Activated naive CD4-positive, alpha-beta T cell treated with anti-CD3 and anti-CD28 coated beads, Interleukin-2, amount 50 U/mL, for 24 hours (primary cell): Measurements from ENCODE around the gene IGIP.
"Not testable (repeated sequence)": the region's sequence is repeated elsewhere in the genome, so short reads cannot be mapped to it uniquely, and the experiment has no call there.

Experiments used
- H3K27ac Mint-ChIP-seq: one replicate; pipeline ENCODE4 v1.8.0; 2021; ENCODE audit warnings: mild to moderate bottlenecking, mixed read lengths
- H3K27me3 Mint-ChIP-seq: one replicate; pipeline ENCODE4 v1.8.0; 2021; ENCODE audit warnings: mixed read lengths
- H3K36me3 Mint-ChIP-seq: one replicate; pipeline ENCODE4 v1.8.0; 2021; ENCODE audit warnings: mixed read lengths
- H3K4me1 Mint-ChIP-seq: one replicate; pipeline ENCODE4 v1.8.0; 2021; ENCODE audit warnings: mixed read lengths
- H3K4me3 Mint-ChIP-seq: one replicate; pipeline ENCODE4 v1.8.0; 2021; ENCODE audit warnings: mild to moderate bottlenecking, mixed read lengths
- H3K9me3 Mint-ChIP-seq: one replicate; pipeline ENCODE4 v1.8.0; 2021; ENCODE audit warnings: mixed read lengths

The IGIP gene

DNA sequence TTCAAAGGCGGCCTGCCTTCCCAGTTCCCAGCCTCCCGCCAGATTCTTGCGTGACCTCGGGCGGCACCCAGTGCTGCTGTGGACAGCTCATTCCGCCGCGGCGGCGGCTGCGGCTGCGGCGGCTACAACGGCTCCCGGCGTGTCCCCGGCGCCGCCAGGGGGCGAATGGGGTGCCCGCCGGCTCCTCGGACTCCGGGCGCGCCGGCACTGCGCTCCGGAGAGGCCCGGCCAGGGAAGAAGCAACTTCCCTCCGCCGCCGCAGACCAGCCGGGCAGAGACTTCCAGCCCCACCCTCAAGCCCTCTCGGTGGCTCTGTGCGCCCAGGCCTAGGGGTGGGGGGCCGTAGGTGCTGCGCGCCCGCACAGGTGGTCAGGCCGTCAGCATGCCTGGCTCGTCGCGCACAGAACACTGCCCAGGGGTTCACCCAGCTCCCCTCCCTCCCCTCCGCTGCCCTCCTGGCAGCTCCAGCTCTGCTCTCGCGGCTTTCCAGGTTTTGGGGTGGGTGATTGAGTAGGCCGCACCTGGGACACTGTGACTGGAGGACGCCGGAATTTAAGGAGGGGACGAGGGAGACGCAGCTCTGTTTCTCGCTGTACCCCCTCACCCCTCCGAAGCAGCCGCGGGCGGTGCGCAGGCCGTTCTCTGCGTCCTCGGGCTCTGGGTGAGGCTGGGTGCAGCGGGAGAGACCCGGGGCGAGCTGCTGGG, 20.2 kb downstream of the IGIP start:
- no peak overlapping the region for H3K27ac Mint-ChIP-seq

DNA sequence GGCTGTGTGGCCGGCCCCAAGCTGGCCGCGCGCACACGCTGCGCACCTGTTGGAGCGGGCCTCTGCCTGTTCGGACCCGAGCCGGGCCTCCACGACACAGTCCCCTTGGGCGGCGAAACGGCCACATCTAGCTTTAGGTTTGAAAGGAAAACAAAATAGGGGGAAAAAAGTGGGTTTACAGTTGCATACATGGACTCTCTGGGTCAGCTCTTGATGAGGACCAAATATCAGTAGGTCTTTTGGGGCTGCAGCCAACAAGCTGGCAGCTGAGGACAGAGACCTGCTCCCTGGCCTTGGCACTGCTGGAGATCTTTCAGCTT, 20.7 kb downstream of the IGIP start:
- Mint-ChIP-seq H3K4me1 (peaks cover 21% of the 10 kb centered on the region), H3K27me3 (peaks cover 16% of the 10 kb centered on the region), H3K9me3 (no peaks in the 10 kb centered on the region), H3K36me3 (no peaks in the 10 kb centered on the region), H3K27ac (no peak overlapping the region), H3K4me3 (peak overlapping the region; percentile 23)

More for the DNA sequence above, 20.2 kb downstream of the IGIP start:
- Mint-ChIP-seq H3K36me3 (no peaks in the 10 kb centered on the region), H3K4me1 (peaks cover 21% of the 10 kb centered on the region), H3K27me3 (peaks cover 16% of the 10 kb centered on the region), H3K9me3 (no peaks in the 10 kb centered on the region), H3K4me3 (peak overlapping the region; percentile 71)

- H3K27ac Mint-ChIP-seq, result no peak overlapping the region
These were observed 21.7 kb downstream of the IGIP start for GRCh38 chr5:140147460-140147859.

GRCh38 chr5:140148508-140148907, 22.8 kb downstream of the IGIP start:
- Mint-ChIP-seq H3K36me3 (no peaks in the 10 kb centered on the region), H3K9me3 (no peaks in the 10 kb centered on the region), H3K27me3 (peaks cover 16% of the 10 kb centered on the region), H3K4me1 (peaks cover 21% of the 10 kb centered on the region), H3K27ac (no peak overlapping the region), H3K4me3 (no peak overlapping the region)

More at GRCh38 chr5:140147460-140147859, 21.7 kb downstream of the IGIP start:
- H3K36me3 Mint-ChIP-seq, result no peaks in the 10 kb centered on the region
- no peaks in the 10 kb centered on the region for H3K9me3 Mint-ChIP-seq
- H3K4me3 Mint-ChIP-seq, result no peak overlapping the region
- H3K27me3 Mint-ChIP-seq, result peaks cover 16% of the 10 kb centered on the region
- peaks cover 21% of the 10 kb centered on the region for H3K4me1 Mint-ChIP-seq

GRCh38 chr5:140150201-140150600, 24.5 kb downstream of the IGIP start:
- Mint-ChIP-seq H3K9me3 (no peaks in the 10 kb centered on the region), H3K36me3 (no peaks in the 10 kb centered on the region), H3K4me1 (peaks cover 7% of the 10 kb centered on the region), H3K27ac (no peak overlapping the region), H3K4me3 (no peak overlapping the region), H3K27me3 (peaks cover 11% of the 10 kb centered on the region)

DNA sequence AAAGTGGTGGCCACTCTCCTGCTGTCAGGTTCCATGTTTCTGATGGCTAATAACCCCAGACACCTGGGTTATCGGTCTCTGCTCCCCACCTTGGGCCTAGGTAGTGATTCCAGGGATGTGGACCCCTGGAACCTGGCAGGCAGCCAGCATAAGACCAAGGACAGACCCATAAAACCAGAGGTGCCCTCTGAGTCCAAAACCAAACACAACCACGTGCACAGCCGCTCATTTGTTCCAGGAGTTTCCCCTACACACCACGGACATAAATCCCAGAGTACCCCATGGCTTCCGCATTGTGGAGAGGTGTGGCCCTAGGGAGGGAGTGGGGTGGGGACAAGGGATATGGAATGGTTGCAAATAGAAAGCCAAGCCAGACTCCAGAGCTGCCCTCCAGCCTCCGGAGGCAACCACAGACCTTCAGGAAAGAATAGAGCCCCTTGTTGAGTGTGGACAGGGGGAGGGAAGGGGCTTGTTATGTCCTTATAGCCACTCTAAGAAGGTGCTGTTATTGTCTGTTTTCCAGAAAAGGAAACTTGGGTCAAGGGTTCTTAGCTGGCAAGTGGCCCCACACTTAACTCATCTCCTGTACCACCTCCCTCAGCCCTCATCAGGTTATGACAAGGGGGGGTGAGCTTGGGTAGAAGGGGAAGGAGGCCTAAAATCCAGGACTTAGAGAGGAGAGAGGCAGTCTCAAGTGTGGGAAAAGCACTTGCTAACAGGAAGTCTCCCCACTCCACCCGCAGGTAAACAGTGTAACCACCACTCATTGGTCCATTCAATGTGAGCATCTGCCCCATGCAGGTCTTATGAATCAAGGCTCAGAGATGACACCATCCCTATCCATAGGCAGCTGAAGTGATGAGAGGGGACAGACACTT, 25.6 kb downstream of the IGIP start:
- H3K4me1 Mint-ChIP-seq, result peaks cover 3% of the 10 kb centered on the region
- H3K27me3 Mint-ChIP-seq, result peaks cover 6% of the 10 kb centered on the region
- H3K4me3 Mint-ChIP-seq, result no peak overlapping the region
- H3K27ac Mint-ChIP-seq, result no peak overlapping the region
- H3K9me3 Mint-ChIP-seq, result no peaks in the 10 kb centered on the region
- no peaks in the 10 kb centered on the region for H3K36me3 Mint-ChIP-seq

DNA sequence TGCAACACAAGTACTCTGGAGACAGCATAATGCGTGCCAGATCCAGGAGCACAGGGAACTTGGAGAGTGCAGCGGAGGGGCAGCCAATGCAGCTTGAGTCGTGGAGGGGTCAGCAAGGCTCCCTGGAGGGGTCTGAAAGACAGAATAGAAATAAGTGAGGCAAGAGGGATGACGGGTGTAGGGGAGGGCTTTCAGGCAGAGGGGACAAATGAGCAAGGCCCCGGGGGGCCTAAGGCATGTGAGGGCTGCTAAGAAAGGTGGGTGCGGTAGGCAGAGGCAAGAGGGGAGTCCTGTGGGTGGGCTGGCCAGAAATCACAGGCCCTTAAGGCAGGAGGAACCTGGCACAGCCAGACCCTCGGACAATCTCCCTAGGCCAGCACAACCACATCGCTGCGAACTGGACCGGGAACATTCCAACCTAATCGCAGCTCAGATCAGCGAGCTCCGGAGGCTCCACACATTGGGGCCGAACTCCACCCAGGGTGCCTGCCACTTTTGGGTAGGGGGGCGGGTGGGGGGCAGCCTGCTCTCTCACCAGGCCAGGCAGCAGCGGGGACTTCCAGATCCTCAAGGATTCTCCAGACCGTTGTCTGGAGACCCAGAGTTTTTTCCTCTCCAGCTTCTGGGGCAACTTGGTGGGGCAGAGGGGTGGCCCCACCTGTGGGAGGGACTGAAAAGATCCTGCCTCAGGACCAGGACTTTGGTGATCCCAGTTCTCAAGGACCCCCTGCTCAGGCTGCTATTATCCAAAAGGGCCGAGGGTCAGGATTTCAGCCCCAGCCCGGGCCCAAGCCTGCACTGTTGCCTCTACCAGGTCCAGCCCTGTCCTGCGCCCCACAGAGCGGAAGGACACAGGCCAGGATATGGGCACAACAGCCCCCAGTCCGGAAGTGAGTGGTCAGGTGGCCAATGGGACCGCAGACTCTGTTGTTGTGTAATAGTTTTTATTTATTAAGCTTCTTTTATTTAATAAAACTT, 26.6 kb downstream of the IGIP start:
- Mint-ChIP-seq H3K4me3 (no peak overlapping the region), H3K36me3 (no peaks in the 10 kb centered on the region), H3K4me1 (peaks cover 4% of the 10 kb centered on the region), H3K27me3 (no peaks in the 10 kb centered on the region), H3K9me3 (no peaks in the 10 kb centered on the region), H3K27ac (no peak overlapping the region)

DNA sequence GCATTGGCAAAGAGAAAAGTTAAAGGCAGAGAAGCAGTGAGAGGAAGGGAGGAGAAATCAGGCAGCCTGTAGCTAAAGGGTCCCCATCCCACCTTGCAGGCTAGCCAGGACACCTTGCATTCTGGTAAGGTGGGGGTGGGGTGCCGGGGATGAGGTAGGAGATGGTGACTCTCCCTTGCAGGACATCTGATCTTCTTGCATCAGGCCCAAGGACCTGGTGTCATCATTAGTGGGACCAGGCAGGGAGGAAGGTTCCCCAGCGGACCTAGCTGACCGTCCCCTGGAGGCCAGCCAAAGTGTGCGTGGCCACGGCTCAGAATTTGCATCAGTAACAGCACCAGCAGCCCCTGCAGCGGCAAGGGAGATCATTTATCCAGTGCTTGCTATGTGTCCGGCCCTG, 27.5 kb downstream of the IGIP start:
- H3K4me1 Mint-ChIP-seq, result peaks cover 4% of the 10 kb centered on the region
- H3K27ac Mint-ChIP-seq, result no peak overlapping the region
- no peaks in the 10 kb centered on the region for H3K27me3 Mint-ChIP-seq
- H3K9me3 Mint-ChIP-seq, result no peaks in the 10 kb centered on the region
- no peak overlapping the region for H3K4me3 Mint-ChIP-seq
- no peaks in the 10 kb centered on the region for H3K36me3 Mint-ChIP-seq

GRCh38 chr5:140153905-140154304, 28.2 kb downstream of the IGIP start:
- Mint-ChIP-seq H3K27ac (no peak overlapping the region), H3K4me1 (peaks cover 4% of the 10 kb centered on the region), H3K36me3 (no peaks in the 10 kb centered on the region), H3K27me3 (no peaks in the 10 kb centered on the region), H3K4me3 (no peak overlapping the region), H3K9me3 (no peaks in the 10 kb centered on the region)

DNA sequence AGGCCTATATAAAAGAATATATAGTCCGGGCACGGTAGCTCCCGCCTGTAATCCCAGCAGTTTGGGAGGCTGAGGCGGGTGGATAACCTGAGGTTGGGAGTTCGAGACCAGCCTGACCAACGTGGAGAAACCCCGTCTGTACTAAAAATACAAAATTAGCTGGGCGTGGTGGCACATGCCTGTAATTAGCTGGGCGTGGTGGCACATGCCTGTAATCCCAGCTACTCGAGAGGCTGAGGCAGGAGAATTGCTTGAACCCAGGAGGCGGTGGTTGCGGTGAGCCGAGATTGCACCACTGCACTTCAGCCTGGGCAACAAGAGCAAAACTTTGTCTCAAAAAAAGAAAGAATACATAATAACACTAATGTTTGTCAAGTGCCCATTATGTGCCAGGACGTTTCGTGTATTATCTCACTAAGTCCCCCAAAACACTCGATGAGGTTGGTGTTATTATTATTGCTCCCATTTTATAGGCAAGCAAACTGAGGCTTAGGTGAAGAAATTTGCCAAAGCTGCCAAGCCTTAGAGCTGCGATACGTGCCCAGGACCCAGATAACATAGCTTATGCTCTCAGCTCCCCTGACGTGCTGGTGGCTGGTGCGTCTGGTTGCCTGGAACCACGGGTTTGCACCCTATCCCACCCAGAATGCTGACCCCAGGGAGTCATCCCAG, 29.1 kb downstream of the IGIP start:
- not testable (repeated sequence) for H3K9me3 Mint-ChIP-seq, H3K4me3 Mint-ChIP-seq, H3K4me1 Mint-ChIP-seq, H3K36me3 Mint-ChIP-seq, H3K27ac Mint-ChIP-seq, H3K27me3 Mint-ChIP-seq

DNA sequence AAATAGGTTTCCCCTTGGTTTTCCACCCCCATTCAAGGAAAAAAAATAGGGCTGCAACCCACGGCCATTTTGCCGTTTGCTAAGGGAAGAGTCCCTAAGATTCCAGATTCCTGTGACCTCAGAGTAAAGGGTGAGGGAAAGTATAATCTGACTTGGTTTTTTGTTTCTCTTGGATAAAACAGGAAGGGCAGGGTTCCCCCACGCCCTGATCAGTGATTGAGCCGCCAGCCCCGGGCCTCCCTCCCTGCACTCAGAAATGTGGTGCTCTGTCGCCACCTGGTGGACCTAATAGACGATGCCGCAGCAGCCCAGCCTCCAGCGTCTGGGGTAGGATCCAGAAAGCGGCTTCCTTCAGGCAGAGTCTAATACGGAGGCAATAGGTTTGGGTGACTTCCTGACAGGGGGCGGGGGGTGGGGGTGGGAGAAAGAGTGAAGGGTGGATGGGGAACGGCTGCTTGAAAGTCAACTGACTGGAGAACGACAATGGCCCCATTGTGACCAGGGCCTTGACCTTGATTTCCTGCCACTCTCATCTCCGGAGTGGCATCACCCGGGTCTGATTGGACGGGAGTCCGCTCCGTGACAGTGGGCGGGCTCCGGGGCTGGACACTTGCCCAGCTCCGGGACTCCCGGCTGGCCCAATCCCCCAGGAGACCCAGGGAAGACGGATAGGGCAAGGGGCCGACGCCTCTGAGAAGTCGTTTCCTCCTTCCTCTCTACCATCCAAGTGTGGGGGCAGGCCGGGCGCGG, 31.5 kb downstream of the IGIP start:
- Mint-ChIP-seq H3K4me3 (peak overlapping the region; percentile 47), H3K27ac (no peak overlapping the region), H3K27me3 (no peaks in the 10 kb centered on the region), H3K36me3 (no peaks in the 10 kb centered on the region), H3K9me3 (no peaks in the 10 kb centered on the region), H3K4me1 (peaks cover 4% of the 10 kb centered on the region)

DNA sequence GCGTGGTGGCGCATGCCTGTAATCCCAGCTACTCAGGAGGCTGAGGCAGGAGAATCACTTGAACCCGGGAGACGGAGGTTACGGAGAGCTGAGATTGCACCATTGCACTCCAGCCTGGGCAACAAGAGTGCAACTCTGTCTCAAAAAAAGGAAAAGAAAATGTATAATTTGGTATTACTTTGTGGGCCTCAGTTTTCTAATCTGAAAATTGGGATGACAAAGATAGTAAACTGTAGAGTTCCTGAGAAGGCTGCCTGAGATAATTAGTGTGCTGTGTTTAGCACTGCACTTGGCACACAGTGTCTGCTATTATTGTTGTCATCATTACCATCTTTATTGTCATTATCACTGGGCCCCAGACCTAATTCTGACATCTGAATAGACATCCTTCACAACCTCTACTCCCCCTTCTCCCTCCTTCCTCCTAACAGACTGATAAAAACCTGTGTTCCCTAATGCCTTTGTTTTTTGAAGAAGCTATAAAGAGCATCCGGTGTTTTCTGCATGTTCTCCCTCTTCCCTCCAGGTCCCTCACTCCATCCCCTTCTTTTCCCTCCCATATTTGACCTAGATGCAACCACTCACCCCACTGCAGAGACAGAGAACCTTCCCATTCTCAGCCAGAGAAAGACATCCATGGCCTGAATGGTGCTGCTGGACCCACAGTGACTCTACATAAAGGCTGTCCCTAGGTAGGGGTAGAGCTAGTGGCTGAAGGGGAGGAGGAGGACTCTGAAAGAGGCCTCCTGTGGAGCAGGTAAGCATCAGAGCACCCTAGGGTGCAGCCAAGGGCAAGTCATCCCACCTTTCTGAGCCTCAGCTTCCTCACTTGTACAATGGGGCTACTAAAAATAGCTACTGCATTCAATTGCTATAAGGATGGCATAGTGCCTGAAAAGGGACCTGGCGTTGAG, 33.5 kb downstream of the IGIP start:
- no peaks in the 10 kb centered on the region for H3K9me3 Mint-ChIP-seq
- H3K27ac Mint-ChIP-seq, result no peak overlapping the region
- H3K36me3 Mint-ChIP-seq, result no peaks in the 10 kb centered on the region
- peaks cover 4% of the 10 kb centered on the region for H3K4me1 Mint-ChIP-seq
- H3K27me3 Mint-ChIP-seq, result no peaks in the 10 kb centered on the region
- no peak overlapping the region for H3K4me3 Mint-ChIP-seq

GRCh38 chr5:140162275-140162674, 36.5 kb downstream of the IGIP start:
- Mint-ChIP-seq H3K27ac (no peak overlapping the region), H3K27me3 (no peaks in the 10 kb centered on the region), H3K36me3 (peaks cover 2% of the 10 kb centered on the region), H3K4me1 (no peaks in the 10 kb centered on the region), H3K4me3 (no peak overlapping the region), H3K9me3 (no peaks in the 10 kb centered on the region)

DNA sequence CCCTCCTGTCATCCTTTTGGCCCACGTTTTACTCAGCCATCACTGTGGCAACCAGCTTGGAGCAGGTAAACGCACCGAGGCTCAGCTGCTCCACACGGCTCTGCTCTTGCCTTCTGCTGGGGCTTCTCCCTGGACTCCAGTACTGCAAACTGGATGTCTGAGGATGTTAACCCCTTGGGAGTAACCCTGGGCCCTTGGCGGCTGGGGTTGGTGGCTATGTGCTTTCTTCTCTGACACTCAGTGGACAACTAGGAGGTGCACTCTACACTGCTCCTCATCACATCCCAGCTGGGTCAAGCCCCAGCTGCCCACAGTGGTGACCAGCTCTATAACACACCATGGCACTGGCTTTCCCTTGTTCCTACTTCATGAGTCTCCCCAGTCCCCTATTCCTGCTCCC, 37.0 kb downstream of the IGIP start:
- H3K9me3 Mint-ChIP-seq, result no peaks in the 10 kb centered on the region
- H3K27ac Mint-ChIP-seq, result no peak overlapping the region
- H3K4me3 Mint-ChIP-seq, result no peak overlapping the region
- H3K27me3 Mint-ChIP-seq, result no peaks in the 10 kb centered on the region
- H3K4me1 Mint-ChIP-seq, result no peaks in the 10 kb centered on the region
- H3K36me3 Mint-ChIP-seq, result peaks cover 2% of the 10 kb centered on the region
